K562 (cell line): ENCODE results near the gene LAMA2. TPM values are rescaled to one million over a fixed set of nuclear protein-coding genes. Genes with fewer than 3 reads are reported as not detected.

Source experiments
- ATAC-seq: fragments of 200-7000 bp; cut with Tn5 transposase; 3 replicates; pipeline ENCODE4 v1.9.1; 2020; ENCODE audit warnings: moderate library complexity
- BruUV-seq: library from RNA; stranded (reverse); fragments of 400-500 nt; replicated peaks from 2 replicates; lab custom pipeline; 2021; lab: Mats Ljungman, UMichigan
- CTCF ChIA-PET: fragments of 300-600 bp; formaldehyde crosslinking; extraction: SDS; loops from one replicate; lab custom pipeline; 2021; ENCODE audit warnings: low intra/inter-chr PET ratio; lab: Yijun Ruan, JAX
- POLR2A ChIA-PET: fragments of 300-600, 350-650 bp; sonication (Branson Sonifier 250); formaldehyde crosslinking; extraction: SDS; loops from one replicate; lab custom pipeline; 2021; ENCODE audit warnings: antibody characterized with exemption, inconsistent platforms; lab: Yijun Ruan, JAX
- DNase-seq, 4 experiments: peaks; one replicate each; pipeline versions ENCODE4 v3.0.0 to v3.0.0-alpha.2; 2011 to 2018; ENCODE audit warnings: low spot score in 3 of 4, mixed read lengths in 3 of 4; ENCODE audit errors: extremely low read depth in 1 of 4
- FAIRE-seq: peaks from 2 replicates; lab custom pipeline; 2011; peaks lifted over from hg19 to GRCh38; lab: Jason Lieb, UNC
- H2AFZ ChIP-seq: 2 replicates; pipeline ENCODE4 v1.6.0; 2011; ENCODE audit warnings: low read depth, low read length, control low read depth, inconsistent platforms
- H3K27ac ChIP-seq: fragments of 200-600 bp; 3 replicates; pipeline ENCODE4 v1.8.0; 2011; ENCODE audit warnings: low read depth, mild to moderate bottlenecking, control low read depth, inconsistent platforms, low read length, moderate library complexity, mixed read lengths; ENCODE audit errors: extremely low read depth
- H3K27me3 ChIP-seq, 2 experiments: fragments of 300-600 bp in 1 of 2; 2 replicates in 1 of 2; 3 replicates in 1 of 2; pipeline versions ENCODE4 v1.6.0 to v1.8.0; 2011; ENCODE audit warnings: inconsistent platforms in 2 of 2, low read length in 2 of 2, mild to moderate bottlenecking in 1 of 2, mixed read lengths in 1 of 2, moderate library complexity in 1 of 2; ENCODE audit not compliant: control insufficient read depth in 2 of 2, insufficient read depth in 2 of 2
- H3K36me3 ChIP-seq: fragments of 300-600 bp; 3 replicates; pipeline ENCODE4 v1.8.0; 2011; ENCODE audit warnings: mild to moderate bottlenecking, low read length, inconsistent platforms; ENCODE audit not compliant: control insufficient read depth, insufficient read depth
- H3K4me1 ChIP-seq, 2 experiments: fragments of 200-600 bp in 1 of 2; replicated peaks in 1 of 2; 2 replicates in 1 of 2; 3 replicates in 1 of 2; pipeline versions ENCODE4 v1.5.1 to v1.8.0; 2011; ENCODE audit warnings: inconsistent platforms in 2 of 2, low read length in 2 of 2, mild to moderate bottlenecking in 1 of 2, mixed read lengths in 1 of 2, moderate library complexity in 1 of 2; ENCODE audit not compliant: control insufficient read depth in 2 of 2, insufficient read depth in 2 of 2
- H3K4me2 ChIP-seq: 2 replicates; pipeline ENCODE4 v1.6.1; 2011; ENCODE audit warnings: low read length, control low read depth, inconsistent platforms, mixed read lengths; ENCODE audit not compliant: insufficient read depth
- H3K4me3 ChIP-seq: fragments of 200-600 bp; sonication (generic), shearing (Covaris generic); 2 replicates; pipeline ENCODE4 v1.5.1; 2016; ENCODE audit warnings: control low read depth, inconsistent platforms
- H3K79me2 ChIP-seq: fragments of 200-600 bp; 3 replicates; pipeline ENCODE4 v1.8.0; 2011; ENCODE audit warnings: low read length, inconsistent platforms; ENCODE audit not compliant: control insufficient read depth, insufficient read depth
- H3K9ac ChIP-seq, 2 experiments: 2 replicates each; pipeline versions ENCODE4 v1.6.0 to v1.6.1; 2011; ENCODE audit warnings: low read depth in 2 of 2, low read length in 2 of 2, control low read depth in 1 of 2, inconsistent platforms in 1 of 2, mild to moderate bottlenecking in 1 of 2, mixed read lengths in 1 of 2; ENCODE audit not compliant: insufficient read depth in 1 of 2
- H3K9me1 ChIP-seq: one replicate; pipeline ENCODE4 v1.6.0; 2011; ENCODE audit warnings: inconsistent platforms, mild to moderate bottlenecking, low read length, moderate library complexity; ENCODE audit not compliant: control insufficient read depth, insufficient read depth
- H3K9me3 ChIP-seq: replicated peaks from 2 replicates; pipeline ENCODE4 v1.5.1; 2011; ENCODE audit warnings: low read depth, low read length, inconsistent platforms; ENCODE audit not compliant: control insufficient read depth, insufficient read depth
- H4K20me1 ChIP-seq: replicated peaks from 2 replicates; pipeline ENCODE4 v1.6.1; 2011; ENCODE audit warnings: low read length, inconsistent platforms, mixed read lengths; ENCODE audit not compliant: control insufficient read depth, insufficient read depth
- BACH1 ChIP-seq: fragments of 200-800 bp; sonication (Bioruptor generic); IDR thresholded peaks from 2 replicates; pipeline ENCODE4 v1.6.1; 2016; ENCODE audit warnings: missing genetic modification characterization, missing compliant biosample characterization
- CBFA2T2 ChIP-seq: fragments of 450-650 bp; conservative IDR thresholded peaks from 2 replicates; pipeline ENCODE4 v1.6.1; 2017; ENCODE audit warnings: mild to moderate bottlenecking
- CHD4 ChIP-seq: fragments of 200-600 bp; sonication (generic); IDR thresholded peaks from 3 replicates; pipeline ENCODE4 v1.6.1; 2012; ENCODE audit warnings: low read depth, mild to moderate bottlenecking, mixed read lengths, low read length, inconsistent platforms; ENCODE audit not compliant: insufficient read depth, insufficient replicate concordance, poor library complexity, severe bottlenecking
- HMG20B ChIP-seq: fragments of 250-450 bp; sonication (Bioruptor Pico); IDR thresholded peaks from 2 replicates; pipeline ENCODE4 v1.5.0; 2021; ENCODE audit warnings: mild to moderate bottlenecking
- MAFG ChIP-seq: fragments of 450-650 bp; conservative IDR thresholded peaks from 2 replicates; pipeline ENCODE4 v1.6.1; 2016; ENCODE audit warnings: missing genetic modification characterization, missing compliant biosample characterization
- STAG1 ChIP-seq: sonication (generic); formaldehyde crosslinking; IDR thresholded peaks from 2 replicates; pipeline ENCODE4 v1.5.0; 2020; ENCODE audit warnings: missing genetic modification reagents, borderline replicate concordance
- STAT5A ChIP-seq: IDR thresholded peaks from 2 replicates; pipeline ENCODE4 v1.6.1; 2012; ENCODE audit warnings: low read length, inconsistent platforms, borderline replicate concordance
- WGBS: fragments of 100-300 bp; shearing (Covaris generic); methylation state at CpG from one replicate; pipeline ENCODE4 v1.1.6; 2016; ENCODE audit warnings: low coverage, mixed read lengths; ENCODE audit not compliant: insufficient coverage; ENCODE audit errors: missing lambda C conversion rate; 5-methylcytosine and 5-hydroxymethylcytosine counted together
- in situ Hi-C: fragments of 300-500 bp; cut with MboI; formaldehyde crosslinking; loops from 4 replicates; pipeline ENCODE4 v1.15.0; 2018; ENCODE audit warnings: inconsistent platforms, mixed read lengths
- intact Hi-C: fragments of 100-400 bp; cut with micrococcal nuclease; formaldehyde crosslinking; loops from 2 replicates; pipeline ENCODE4 v1.14.2; 2022
- polyA plus RNA-seq, 8 experiments: library from polyadenylated mRNA; depleted of rRNA in 4 of 8; stranded (reverse) in 5 of 8; unstranded in 3 of 8; fragments of >200 nt; fragmentation: Nextera tagmentation in 2 of 8; fragmentation: Illumina TruSeq in 1 of 8; extraction: Ambion mirVana in 2 of 8; extraction: Trizol in 1 of 8; gene quantifications; 2 replicates each; pipeline versions ENCODE4 v1.2.1 to v1.2.3, GENCODE V29; 2011 to 2014; ENCODE audit warnings: inconsistent platforms in 1 of 8, missing spikeins in 1 of 8
- total RNA-seq, 7 experiments: library from RNA; depleted of rRNA in 6 of 7; stranded (reverse); fragments of >200 nt in 6 of 7; fragmentation: Illumina TruSeq in 2 of 7; extraction: Trizol in 2 of 7; gene quantifications; 2 replicates each; pipeline versions ENCODE4 v1.2.1 to v1.2.3, GENCODE V29; 2011 to 2021; ENCODE audit warnings: low replicate concordance in 1 of 7
- TF ChIP-seq, protein P1 (sequence below): fragments of 200-800 bp; sonication (Bioruptor generic); IDR thresholded peaks from 2 replicates; pipeline ENCODE4 v1.6.1; 2016; ENCODE audit warnings: missing genetic modification characterization, missing compliant biosample characterization
- TF ChIP-seq, protein P2 (sequence below): sonication (generic); formaldehyde crosslinking; IDR thresholded peaks from 2 replicates; pipeline ENCODE4 v1.8.1; 2023; ENCODE audit warnings: mild to moderate bottlenecking, missing genetic modification reagents, moderate library complexity
- TF ChIP-seq, protein P3 (sequence below): sonication (generic); formaldehyde crosslinking; IDR thresholded peaks from 2 replicates; pipeline ENCODE4 v1.8.0; 2023; ENCODE audit warnings: missing genetic modification reagents, mild to moderate bottlenecking, borderline replicate concordance

LAMA2 gene
- total and polyA plus RNA-seq, 9 of the 15 experiments (the other 6 are each of a cell fraction or from before 2014, with no cell fraction given): 0.04 to 1.5 (median 0.36) TPM

DNA sequence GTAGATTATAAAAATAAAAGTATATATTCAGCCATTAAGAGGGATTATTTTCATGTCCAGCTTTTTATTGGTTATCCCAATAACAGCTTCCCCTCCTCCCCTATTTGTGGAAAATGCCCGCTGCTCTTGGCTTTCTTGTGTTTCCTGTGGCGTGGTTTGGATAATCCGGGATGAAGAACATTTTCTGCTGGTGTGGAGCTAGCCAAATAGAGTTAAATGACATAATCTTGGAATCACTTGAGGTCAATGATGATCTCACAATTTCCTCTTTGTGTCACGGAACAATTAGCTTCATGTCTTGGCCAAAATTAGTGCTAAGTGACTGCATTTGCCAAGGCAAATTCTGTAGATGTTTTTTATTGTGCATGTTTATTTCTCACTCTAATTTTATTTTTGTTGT, 394.0 kb downstream of the LAMA2 start:
- Histone ChIP-seq H3K4me1 (no peaks in the 10 kb centered on the region), H3K9ac (no peak overlapping the region), H3K4me2 (no peak overlapping the region), H3K4me3 (no peak overlapping the region), H3K27me3 (no peaks in the 10 kb centered on the region), H3K79me2 (no peaks in the 10 kb centered on the region), H3K27ac (no peak overlapping the region), H3K9me1 (no peaks in the 10 kb centered on the region), H4K20me1 (no peaks in the 10 kb centered on the region), H2AFZ (no peak overlapping the region), H3K36me3 (no peaks in the 10 kb centered on the region), H3K9me3 (no peaks in the 10 kb centered on the region; the same call in none of the 2 replicates)
- BruUV-seq: no TSS peak
- POLR2A ChIA-PET: no interaction called here
- WGBS: 0% methylated on average over 4 of the region's 4 CpGs
- ATAC-seq (no peak), DNase-seq (no peak), FAIRE-seq (no peak)
- in situ Hi-C loops (no loop called here), intact Hi-C loops (no loop called here)
- CTCF ChIA-PET: no interaction called here
- TF ChIP-seq STAG1 (CRISPR knock-in tag) (no peak), HMG20B (CRISPR knock-in tag) (no peak), CBFA2T2 (no peak), MAFG (tag) (no peak), BACH1 (tag) (no peak), STAT5A (no peak), CHD4 (no peak)
- TF ChIP-seq, protein P1, sequence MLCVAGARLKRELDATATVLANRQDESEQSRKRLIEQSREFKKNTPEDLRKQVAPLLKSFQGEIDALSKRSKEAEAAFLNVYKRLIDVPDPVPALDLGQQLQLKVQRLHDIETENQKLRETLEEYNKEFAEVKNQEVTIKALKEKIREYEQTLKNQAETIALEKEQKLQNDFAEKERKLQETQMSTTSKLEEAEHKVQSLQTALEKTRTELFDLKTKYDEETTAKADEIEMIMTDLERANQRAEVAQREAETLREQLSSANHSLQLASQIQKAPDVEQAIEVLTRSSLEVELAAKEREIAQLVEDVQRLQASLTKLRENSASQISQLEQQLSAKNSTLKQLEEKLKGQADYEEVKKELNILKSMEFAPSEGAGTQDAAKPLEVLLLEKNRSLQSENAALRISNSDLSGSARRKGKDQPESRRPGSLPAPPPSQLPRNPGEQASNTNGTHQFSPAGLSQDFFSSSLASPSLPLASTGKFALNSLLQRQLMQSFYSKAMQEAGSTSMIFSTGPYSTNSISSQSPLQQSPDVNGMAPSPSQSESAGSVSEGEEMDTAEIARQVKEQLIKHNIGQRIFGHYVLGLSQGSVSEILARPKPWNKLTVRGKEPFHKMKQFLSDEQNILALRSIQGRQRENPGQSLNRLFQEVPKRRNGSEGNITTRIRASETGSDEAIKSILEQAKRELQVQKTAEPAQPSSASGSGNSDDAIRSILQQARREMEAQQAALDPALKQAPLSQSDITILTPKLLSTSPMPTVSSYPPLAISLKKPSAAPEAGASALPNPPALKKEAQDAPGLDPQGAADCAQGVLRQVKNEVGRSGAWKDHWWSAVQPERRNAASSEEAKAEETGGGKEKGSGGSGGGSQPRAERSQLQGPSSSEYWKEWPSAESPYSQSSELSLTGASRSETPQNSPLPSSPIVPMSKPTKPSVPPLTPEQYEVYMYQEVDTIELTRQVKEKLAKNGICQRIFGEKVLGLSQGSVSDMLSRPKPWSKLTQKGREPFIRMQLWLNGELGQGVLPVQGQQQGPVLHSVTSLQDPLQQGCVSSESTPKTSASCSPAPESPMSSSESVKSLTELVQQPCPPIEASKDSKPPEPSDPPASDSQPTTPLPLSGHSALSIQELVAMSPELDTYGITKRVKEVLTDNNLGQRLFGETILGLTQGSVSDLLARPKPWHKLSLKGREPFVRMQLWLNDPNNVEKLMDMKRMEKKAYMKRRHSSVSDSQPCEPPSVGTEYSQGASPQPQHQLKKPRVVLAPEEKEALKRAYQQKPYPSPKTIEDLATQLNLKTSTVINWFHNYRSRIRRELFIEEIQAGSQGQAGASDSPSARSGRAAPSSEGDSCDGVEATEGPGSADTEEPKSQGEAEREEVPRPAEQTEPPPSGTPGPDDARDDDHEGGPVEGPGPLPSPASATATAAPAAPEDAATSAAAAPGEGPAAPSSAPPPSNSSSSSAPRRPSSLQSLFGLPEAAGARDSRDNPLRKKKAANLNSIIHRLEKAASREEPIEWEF (CRISPR knock-in tag): no peak
- TF ChIP-seq, protein P2, sequence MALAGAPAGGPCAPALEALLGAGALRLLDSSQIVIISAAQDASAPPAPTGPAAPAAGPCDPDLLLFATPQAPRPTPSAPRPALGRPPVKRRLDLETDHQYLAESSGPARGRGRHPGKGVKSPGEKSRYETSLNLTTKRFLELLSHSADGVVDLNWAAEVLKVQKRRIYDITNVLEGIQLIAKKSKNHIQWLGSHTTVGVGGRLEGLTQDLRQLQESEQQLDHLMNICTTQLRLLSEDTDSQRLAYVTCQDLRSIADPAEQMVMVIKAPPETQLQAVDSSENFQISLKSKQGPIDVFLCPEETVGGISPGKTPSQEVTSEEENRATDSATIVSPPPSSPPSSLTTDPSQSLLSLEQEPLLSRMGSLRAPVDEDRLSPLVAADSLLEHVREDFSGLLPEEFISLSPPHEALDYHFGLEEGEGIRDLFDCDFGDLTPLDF (CRISPR knock-in tag): no peak
- TF ChIP-seq, protein P3, sequence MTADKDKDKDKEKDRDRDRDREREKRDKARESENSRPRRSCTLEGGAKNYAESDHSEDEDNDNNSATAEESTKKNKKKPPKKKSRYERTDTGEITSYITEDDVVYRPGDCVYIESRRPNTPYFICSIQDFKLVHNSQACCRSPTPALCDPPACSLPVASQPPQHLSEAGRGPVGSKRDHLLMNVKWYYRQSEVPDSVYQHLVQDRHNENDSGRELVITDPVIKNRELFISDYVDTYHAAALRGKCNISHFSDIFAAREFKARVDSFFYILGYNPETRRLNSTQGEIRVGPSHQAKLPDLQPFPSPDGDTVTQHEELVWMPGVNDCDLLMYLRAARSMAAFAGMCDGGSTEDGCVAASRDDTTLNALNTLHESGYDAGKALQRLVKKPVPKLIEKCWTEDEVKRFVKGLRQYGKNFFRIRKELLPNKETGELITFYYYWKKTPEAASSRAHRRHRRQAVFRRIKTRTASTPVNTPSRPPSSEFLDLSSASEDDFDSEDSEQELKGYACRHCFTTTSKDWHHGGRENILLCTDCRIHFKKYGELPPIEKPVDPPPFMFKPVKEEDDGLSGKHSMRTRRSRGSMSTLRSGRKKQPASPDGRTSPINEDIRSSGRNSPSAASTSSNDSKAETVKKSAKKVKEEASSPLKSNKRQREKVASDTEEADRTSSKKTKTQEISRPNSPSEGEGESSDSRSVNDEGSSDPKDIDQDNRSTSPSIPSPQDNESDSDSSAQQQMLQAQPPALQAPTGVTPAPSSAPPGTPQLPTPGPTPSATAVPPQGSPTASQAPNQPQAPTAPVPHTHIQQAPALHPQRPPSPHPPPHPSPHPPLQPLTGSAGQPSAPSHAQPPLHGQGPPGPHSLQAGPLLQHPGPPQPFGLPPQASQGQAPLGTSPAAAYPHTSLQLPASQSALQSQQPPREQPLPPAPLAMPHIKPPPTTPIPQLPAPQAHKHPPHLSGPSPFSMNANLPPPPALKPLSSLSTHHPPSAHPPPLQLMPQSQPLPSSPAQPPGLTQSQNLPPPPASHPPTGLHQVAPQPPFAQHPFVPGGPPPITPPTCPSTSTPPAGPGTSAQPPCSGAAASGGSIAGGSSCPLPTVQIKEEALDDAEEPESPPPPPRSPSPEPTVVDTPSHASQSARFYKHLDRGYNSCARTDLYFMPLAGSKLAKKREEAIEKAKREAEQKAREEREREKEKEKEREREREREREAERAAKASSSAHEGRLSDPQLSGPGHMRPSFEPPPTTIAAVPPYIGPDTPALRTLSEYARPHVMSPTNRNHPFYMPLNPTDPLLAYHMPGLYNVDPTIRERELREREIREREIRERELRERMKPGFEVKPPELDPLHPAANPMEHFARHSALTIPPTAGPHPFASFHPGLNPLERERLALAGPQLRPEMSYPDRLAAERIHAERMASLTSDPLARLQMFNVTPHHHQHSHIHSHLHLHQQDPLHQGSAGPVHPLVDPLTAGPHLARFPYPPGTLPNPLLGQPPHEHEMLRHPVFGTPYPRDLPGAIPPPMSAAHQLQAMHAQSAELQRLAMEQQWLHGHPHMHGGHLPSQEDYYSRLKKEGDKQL: no peak
